HG03378 (cell line): ENCODE data around the gene USP12.

Experiments
- ATAC-seq: cut with Tn5 transposase; IDR thresholded peaks from one replicate; pipeline ENCODE4 v1.9.1; 2021; ENCODE audit warnings: mild to moderate bottlenecking, moderate library complexity; ENCODE audit not compliant: unreplicated experiment

USP12 gene

GRCh38 chr13:27183561-27184147, 12.0 kb upstream of the USP12 start:
- no peak for ATAC-seq

- ATAC-seq, result no peak
These were observed 11.4 kb upstream of the USP12 start for GRCh38 chr13:27182844-27183497.

- no peak for ATAC-seq
These were observed 10.4 kb upstream of the USP12 start for GRCh38 chr13:27182054-27182453.

- no peak for ATAC-seq
These were observed 6.2 kb upstream of the USP12 start for GRCh38 chr13:27177852-27178251.

- no peak for ATAC-seq
These were observed 5.1 kb upstream of the USP12 start for GRCh38 chr13:27176470-27177410.

- ATAC-seq, result no peak
These were observed 3.3 kb upstream of the USP12 start for GRCh38 chr13:27174766-27175455.

GRCh38 chr13:27172495-27172842, 858 bp upstream of the USP12 start:
- ATAC-seq, result no peak

GRCh38 chr13:27171827-27172494, 350 bp upstream of the USP12 start:
- peak; percentile 43 for ATAC-seq

GRCh38 chr13:27170516-27171243, 931 bp downstream of the USP12 start:
- peak; percentile 18 for ATAC-seq

GRCh38 chr13:27170221-27170515, 1.4 kb downstream of the USP12 start:
- peak; percentile 38 for ATAC-seq

GRCh38 chr13:27168906-27169657, 2.5 kb downstream of the USP12 start:
- ATAC-seq, result no peak

GRCh38 chr13:27168086-27168485, 3.5 kb downstream of the USP12 start:
- no peak for ATAC-seq

- no peak for ATAC-seq
These were observed 5.3 kb downstream of the USP12 start for GRCh38 chr13:27166313-27166712.

- ATAC-seq, result no peak
These were observed 9.6 kb downstream of the USP12 start for GRCh38 chr13:27161980-27162379.

GRCh38 chr13:27161423-27161822, 10.2 kb downstream of the USP12 start:
- ATAC-seq, result no peak

GRCh38 chr13:27160657-27161295, 10.8 kb downstream of the USP12 start:
- no peak for ATAC-seq

GRCh38 chr13:27159806-27160563, 11.6 kb downstream of the USP12 start:
- no peak for ATAC-seq

- ATAC-seq, result no peak
These were observed 13.3 kb downstream of the USP12 start for GRCh38 chr13:27158335-27158734.
